H1 (cell line): ENCODE results near the gene CANX. TPM values are rescaled to one million over a fixed set of nuclear protein-coding genes. Genes with fewer than 3 reads are reported as not detected.

Experiments
- CEBPB ChIP-seq: IDR thresholded peaks from 2 replicates; pipeline ENCODE4 v1.6.1; 2012; ENCODE audit warnings: low read depth, low read length
- CHD7 ChIP-seq: fragments of 300-600 bp; sonication (generic); IDR thresholded peaks from 2 replicates; pipeline ENCODE4 v1.7.1; 2012; ENCODE audit warnings: low read length, moderate library complexity, mild to moderate bottlenecking, inconsistent platforms; ENCODE audit not compliant: insufficient replicate concordance
- EZH2 ChIP-seq: fragments of 200-600 bp; sonication (generic); IDR thresholded peaks from 2 replicates; pipeline ENCODE4 v1.7.1; 2012; ENCODE audit warnings: low read depth, mild to moderate bottlenecking, moderate library complexity, low read length, inconsistent platforms; ENCODE audit not compliant: severe bottlenecking
- KDM1A ChIP-seq: fragments of 200-600, 300-600 bp; sonication (generic); IDR thresholded peaks from 2 replicates; pipeline ENCODE4 v1.7.1; 2016; ENCODE audit warnings: mild to moderate bottlenecking, low read length, borderline replicate concordance
- MAX ChIP-seq: IDR thresholded peaks from 2 replicates; pipeline ENCODE4 v1.6.1; 2012; ENCODE audit warnings: inconsistent platforms
- RXRA ChIP-seq: IDR thresholded peaks from 2 replicates; pipeline ENCODE4 v1.6.1; 2011; ENCODE audit warnings: low read depth, mild to moderate bottlenecking, low read length, moderate library complexity; ENCODE audit not compliant: insufficient read depth
- SAP30 ChIP-seq: fragments of 300-600 bp; sonication (generic); IDR thresholded peaks from 2 replicates; pipeline ENCODE4 v1.7.1; 2012; ENCODE audit warnings: low read length, moderate library complexity, mild to moderate bottlenecking, inconsistent platforms; ENCODE audit not compliant: insufficient read depth, insufficient replicate concordance
- SP2 ChIP-seq: IDR thresholded peaks from 2 replicates; pipeline ENCODE4 v1.6.1; 2012; ENCODE audit warnings: mild to moderate bottlenecking, low read length, inconsistent platforms
- SP4 ChIP-seq: IDR thresholded peaks from 2 replicates; pipeline ENCODE4 v1.6.1; 2012; ENCODE audit warnings: low read length, inconsistent platforms
- SUZ12 ChIP-seq: fragments of 200-600 bp; sonication (generic); IDR thresholded peaks from 2 replicates; pipeline ENCODE4 v1.6.1; 2012; ENCODE audit warnings: mild to moderate bottlenecking, inconsistent platforms, low read length, moderate library complexity, mixed read lengths
- TBP ChIP-seq: IDR thresholded peaks from 2 replicates; pipeline ENCODE4 v1.6.1; 2011; ENCODE audit warnings: low read depth, low read length, improper control_type of control experiment
- ZNF274 ChIP-seq: IDR thresholded peaks from 2 replicates; pipeline ENCODE4 v1.7.0; 2012; ENCODE audit warnings: low read length, borderline replicate concordance; ENCODE audit errors: extremely low read depth
- polyA plus RNA-seq, 7 experiments: library from polyadenylated mRNA; depleted of rRNA in 3 of 7; stranded (reverse) in 5 of 7; unstranded in 2 of 7; fragments of >200 nt in 5 of 7; fragments of 200-250 nt in 2 of 7; gene quantifications; 1 replicate in 5 of 7; 2 replicates in 1 of 7; 4 replicates in 1 of 7; pipeline versions ENCODE4 v1.2.1 to v1.2.3, GENCODE V29; 2011 to 2013; ENCODE audit warnings: missing spikeins in 2 of 7, mixed read lengths in 2 of 7
- total RNA-seq: library from RNA; stranded (reverse); fragmentation: NEBNext Ultra II Directional; extraction: Animal tissue kit (Norgen Biotek cat#: 25700); gene quantifications from 2 replicates; pipeline ENCODE4 v1.2.1, GENCODE V29; 2021

The CANX gene
- total and polyA plus RNA-seq, 2 of the 8 experiments (the other 6 are each of a cell fraction or from before 2014, with no cell fraction given), result 136 to 691 TPM

- TF ChIP-seq CHD7 (no peak), TBP (no peak), ZNF274 (no peak), SUZ12 (no peak), SP2 (no peak), EZH2 (no peak), SP4 (no peak), KDM1A (no peak), RXRA (no peak), SAP30 (no peak), MAX (no peak), CEBPB (no peak)
These were observed 81.6 kb downstream of the CANX start (continued) for GRCh38 chr5:179780362-179780761.
